Measurements from ENCODE around the gene RTEL1. TPM values are rescaled to one million over a fixed set of nuclear protein-coding genes. Genes with fewer than 3 reads are reported as not detected.

RTEL1 gene
- polyA plus RNA-seq, 3 donors, result 1.0 to 15.5 (median 4.8) TPM

GRCh38 chr20:63704749-63705117 is 46.6 kb downstream of the RTEL1 start:
- H3K4me3 Mint-ChIP-seq, result no peak overlapping the region
- Histone ChIP-seq H3K27me3 (ENCODE audit: control insufficient read depth in 2 of 2, insufficient read depth in 2 of 2, low read length in 2 of 2) (no peaks in the 10 kb centered on the region), H3K9ac (ENCODE audit: insufficient read depth, low read length, poor library complexity, severe bottlenecking) (no peak overlapping the region), H3K27ac (ENCODE audit: low read depth in 1 of 2, low read length in 2 of 2) (no peak overlapping the region), H4K20me1 (ENCODE audit: insufficient read depth, low read length) (peaks cover 49% of the 10 kb centered on the region), H3K4me1 (ENCODE audit: control insufficient read depth in 1 of 2, insufficient read depth in 2 of 2, low read length in 2 of 2) (peaks cover 23 to 30% of the 10 kb centered on the region in 2 donors), H2AFZ (ENCODE audit: insufficient read depth, low read depth, low read length, poor library complexity, severe bottlenecking) (no peak overlapping the region), H3K4me2 (replicated peaks; ENCODE audit: extremely low read depth, low read length, poor library complexity, severe bottlenecking) (no peak overlapping the region), H3K9me3 (replicated peaks in 1 of 2; ENCODE audit: control insufficient read depth in 1 of 2, insufficient read depth in 1 of 2, low read length in 2 of 2) (no peaks in the 10 kb centered on the region), H3K79me2 (ENCODE audit: insufficient read depth, low read length) (peaks cover 43% of the 10 kb centered on the region), H3K4me3 (replicated peaks in 1 of 3; ENCODE audit: low read depth in 2 of 3, low read length in 3 of 3) (no peak overlapping the region), H3K36me3 (replicated peaks in 1 of 2; ENCODE audit: control insufficient read depth in 1 of 2, insufficient read depth in 2 of 2, low read length in 2 of 2) (peaks cover 29 to 30% of the 10 kb centered on the region in 2 donors)
- intact Hi-C loops (cut with micrococcal nuclease), result loop anchor here (5.0 kb wide), 2 partner anchors 47 to 253 kb away; partner anchors contain the start of genes RTEL1 (in 1 of the 2) and UCKL1 (in 1 of the 2)
- WGBS (ENCODE audit: insufficient coverage), result 83% methylated on average over 6 of the region's 6 CpGs
- H3K9me3 Mint-ChIP-seq, result no peaks in the 10 kb centered on the region
- DNase-seq, result peak in 1 of 3 donors; percentile 4
- H3K27ac Mint-ChIP-seq, result peak overlapping the region in 4 of 7 donors; percentile 54 to 85 (median 58)
- H3K36me3 Mint-ChIP-seq, result peaks cover 33 to 46% of the 10 kb centered on the region in 2 donors
- peaks cover 22% of the 10 kb centered on the region for H3K4me1 Mint-ChIP-seq
- no peak for TF ChIP-seq CTCF (IDR thresholded peaks at IDR 0.05)
- H3K27me3 Mint-ChIP-seq (ENCODE audit: low read depth in 3 of 3), result peaks cover 0 to 2% (median 0%) of the 10 kb centered on the region in 3 donors

GRCh38 chr20:63705232-63706026 is 47.3 kb downstream of the RTEL1 start:
- H3K79me2 ChIP-seq (ENCODE audit: insufficient read depth, low read length), result peaks cover 49% of the 10 kb centered on the region
- intact Hi-C loops (cut with micrococcal nuclease), result loop anchor here (2.0 to 5.0 kb wide), 3 partner anchors 19 to 252 kb away; partner anchors contain the start of genes RTEL1 (in 1 of the 2) and UCKL1 (in 1 of the 2)
- no peak overlapping the region for H3K27ac ChIP-seq (ENCODE audit: low read depth in 1 of 2, low read length in 2 of 2)
- H3K27me3 ChIP-seq (ENCODE audit: control insufficient read depth in 2 of 2, insufficient read depth in 2 of 2, low read length in 2 of 2), result no peaks in the 10 kb centered on the region
- no peak overlapping the region for H3K4me3 Mint-ChIP-seq
- no peak for TF ChIP-seq CTCF (IDR thresholded peaks at IDR 0.05)
- peaks cover 27% of the 10 kb centered on the region for H3K4me1 Mint-ChIP-seq
- peaks cover 52% of the 10 kb centered on the region for H4K20me1 ChIP-seq (ENCODE audit: insufficient read depth, low read length)
- no peak overlapping the region for H3K4me3 ChIP-seq (replicated peaks in 1 of 3; ENCODE audit: low read depth in 2 of 3, low read length in 3 of 3)
- WGBS (ENCODE audit: insufficient coverage), result 90% methylated on average over 7 of the region's 8 CpGs
- H3K36me3 ChIP-seq (replicated peaks in 1 of 2; ENCODE audit: control insufficient read depth in 1 of 2, insufficient read depth in 2 of 2, low read length in 2 of 2), result peaks cover 31 to 33% of the 10 kb centered on the region in 2 donors
- H2AFZ ChIP-seq (ENCODE audit: insufficient read depth, low read depth, low read length, poor library complexity, severe bottlenecking), result no peak overlapping the region
- no peaks in the 10 kb centered on the region for H3K9me3 ChIP-seq (replicated peaks in 1 of 2; ENCODE audit: control insufficient read depth in 1 of 2, insufficient read depth in 1 of 2, low read length in 2 of 2)
- peaks cover 32 to 47% of the 10 kb centered on the region in 2 donors for H3K36me3 Mint-ChIP-seq
- H3K27me3 Mint-ChIP-seq (ENCODE audit: low read depth in 3 of 3), result peaks cover 0 to 2% (median 0%) of the 10 kb centered on the region in 3 donors
- H3K9me3 Mint-ChIP-seq, result no peaks in the 10 kb centered on the region
- H3K4me1 ChIP-seq (ENCODE audit: control insufficient read depth in 1 of 2, insufficient read depth in 2 of 2, low read length in 2 of 2), result peaks cover 23 to 30% of the 10 kb centered on the region in 2 donors
- H3K27ac Mint-ChIP-seq, result peak overlapping the region in 6 of 7 donors; percentile 41 to 85 (median 58)
- no peak for DNase-seq
- H3K9ac ChIP-seq (ENCODE audit: insufficient read depth, low read length, poor library complexity, severe bottlenecking), result no peak overlapping the region
- no peak overlapping the region for H3K4me2 ChIP-seq (replicated peaks; ENCODE audit: extremely low read depth, low read length, poor library complexity, severe bottlenecking)
